Measurements from ENCODE around the gene MACROD2. TPM values are rescaled to one million over a fixed set of nuclear protein-coding genes. Genes with fewer than 3 reads are reported as not detected.

The MACROD2 gene
- total RNA-seq, 2 donors from 2014 or later: 8.0 to 19.4 TPM

GRCh38 chr20:14142964-14143627 lies 147.8 kb downstream of the MACROD2 start:
- no peak overlapping the region for H3K4me3 ChIP-seq
- H3K27ac ChIP-seq: no peak overlapping the region
- no peaks in the 10 kb centered on the region for H3K4me1 ChIP-seq (replicated peaks)
- intact Hi-C loops (cut with DNase I): loop anchor here (10.0 kb wide), 1 partner anchor 192 kb away; the partner anchor contains the start of gene FLRT3
- H3K9me3 ChIP-seq: no peaks in the 10 kb centered on the region
- TF ChIP-seq POLR2A (IDR thresholded peaks at IDR 0.05) (no peak), CTCF (IDR thresholded peaks at IDR 0.05) (no peak), POLR2AphosphoS5 (IDR thresholded peaks at IDR 0.05) (no peak)
- H3K27me3 ChIP-seq (replicated peaks; ENCODE audit: insufficient read depth): no peaks in the 10 kb centered on the region
- WGBS: 67% methylated on average over 2 of the region's 2 CpGs
- no peaks in the 10 kb centered on the region for H3K36me3 ChIP-seq
- DNase-seq (ENCODE audit: low spot score): no peak

GRCh38 chr20:14148042-14148441 lies 152.7 kb downstream of the MACROD2 start:
- intact Hi-C loops (cut with DNase I): loop anchor here (10.0 kb wide), 1 partner anchor 187 kb away; the partner anchor contains the start of gene FLRT3
- Histone ChIP-seq H3K9me3 (no peaks in the 10 kb centered on the region), H3K36me3 (no peaks in the 10 kb centered on the region), H3K4me1 (replicated peaks) (no peaks in the 10 kb centered on the region), H3K4me3 (no peak overlapping the region), H3K27ac (no peak overlapping the region), H3K27me3 (replicated peaks; ENCODE audit: insufficient read depth) (no peaks in the 10 kb centered on the region)
- WGBS: 83% methylated on average over 1 of the region's 1 CpG
- no peak for DNase-seq (ENCODE audit: low spot score)
- TF ChIP-seq POLR2AphosphoS5 (IDR thresholded peaks at IDR 0.05) (no peak), POLR2A (IDR thresholded peaks at IDR 0.05) (no peak), CTCF (IDR thresholded peaks at IDR 0.05) (no peak)

GRCh38 chr20:14155361-14155760 lies 160.0 kb downstream of the MACROD2 start:
- Histone ChIP-seq H3K4me1 (replicated peaks) (no peaks in the 10 kb centered on the region), H3K27ac (no peak overlapping the region), H3K36me3 (no peaks in the 10 kb centered on the region), H3K4me3 (no peak overlapping the region), H3K27me3 (replicated peaks; ENCODE audit: insufficient read depth) (no peaks in the 10 kb centered on the region), H3K9me3 (no peaks in the 10 kb centered on the region)
- DNase-seq (ENCODE audit: low spot score): no peak
- TF ChIP-seq POLR2AphosphoS5 (IDR thresholded peaks at IDR 0.05) (no peak), POLR2A (IDR thresholded peaks at IDR 0.05) (no peak), CTCF (IDR thresholded peaks at IDR 0.05) (no peak)
- intact Hi-C loops (cut with DNase I): no loop called here
- 82% methylated on average over 2 of the region's 2 CpGs for WGBS

- no peak for DNase-seq (ENCODE audit: low spot score)
- Histone ChIP-seq H3K27ac (no peak overlapping the region), H3K4me1 (replicated peaks) (no peaks in the 10 kb centered on the region), H3K4me3 (no peak overlapping the region), H3K36me3 (no peaks in the 10 kb centered on the region), H3K9me3 (no peaks in the 10 kb centered on the region), H3K27me3 (replicated peaks; ENCODE audit: insufficient read depth) (no peaks in the 10 kb centered on the region)
- TF ChIP-seq CTCF (IDR thresholded peaks at IDR 0.05) (no peak), POLR2A (IDR thresholded peaks at IDR 0.05) (no peak), POLR2AphosphoS5 (IDR thresholded peaks at IDR 0.05) (no peak)
- intact Hi-C loops (cut with DNase I): no loop called here
- 89% methylated on average over 4 of the region's 4 CpGs for WGBS
These were observed 183.2 kb downstream of the MACROD2 start for GRCh38 chr20:14178528-14178927.

GRCh38 chr20:14178952-14179351 lies 183.6 kb downstream of the MACROD2 start:
- H3K36me3 ChIP-seq: no peaks in the 10 kb centered on the region
- intact Hi-C loops (cut with DNase I): no loop called here
- H3K9me3 ChIP-seq: no peaks in the 10 kb centered on the region
- no peaks in the 10 kb centered on the region for H3K4me1 ChIP-seq (replicated peaks)
- no peak overlapping the region for H3K27ac ChIP-seq
- TF ChIP-seq CTCF (IDR thresholded peaks at IDR 0.05): no peak
- TF ChIP-seq POLR2A (IDR thresholded peaks at IDR 0.05): no peak
- no peak for TF ChIP-seq POLR2AphosphoS5 (IDR thresholded peaks at IDR 0.05)
- H3K27me3 ChIP-seq (replicated peaks; ENCODE audit: insufficient read depth): no peaks in the 10 kb centered on the region
- H3K4me3 ChIP-seq: no peak overlapping the region
- no peak for DNase-seq (ENCODE audit: low spot score)
